Erythroblast (primary cell): Measurements from ENCODE around the gene EP400.
A peak's percentile ranks its signal among the peaks of the same experiment; 100 is the strongest.
"Not testable (repeated sequence)": the region's sequence is repeated elsewhere in the genome, so short reads cannot be mapped to it uniquely, and the experiment has no call there.

ENCODE experiments used
- DNase-seq, 2 experiments: peaks; one replicate each; lab custom pipeline; 2025; lab: John Stamatoyannopoulos, UW
- GATA1 ChIP-seq: IDR thresholded peaks from 2 replicates; pipeline ENCODE4 v1.6.1; 2011; ENCODE audit warnings: low read depth, mild to moderate bottlenecking, control low read depth, low read length, moderate library complexity
- POLR2A ChIP-seq: IDR thresholded peaks from 2 replicates; pipeline ENCODE4 v1.6.1; 2011; ENCODE audit warnings: mild to moderate bottlenecking, low read length

EP400 gene

GRCh38 chr12:132046561-132046960 lies 96.8 kb downstream of the EP400 start:
- no peak for TF ChIP-seq GATA1
- TF ChIP-seq POLR2A, result no peak
- no peak for DNase-seq

DNA sequence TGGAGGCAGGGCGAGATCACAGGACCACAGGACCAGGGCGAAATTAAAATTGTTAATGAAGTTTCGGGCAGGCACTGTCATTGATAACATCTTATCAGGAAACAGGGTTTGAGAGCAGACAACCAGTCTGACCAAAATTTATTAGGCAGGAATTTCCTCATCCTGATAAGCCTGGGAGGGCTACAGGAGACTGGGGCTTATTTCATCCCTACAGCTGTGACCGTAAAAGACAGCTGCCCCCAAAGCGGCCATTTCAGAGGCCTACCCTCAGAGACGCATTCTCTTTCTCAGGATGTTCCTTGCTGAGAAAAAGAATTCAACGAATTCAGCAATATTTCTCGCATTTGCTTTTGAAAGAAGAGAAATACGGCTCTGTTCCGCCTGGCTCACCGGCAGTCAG lies 97.9 kb downstream of the EP400 start:
- not testable (repeated sequence) for DNase-seq

DNA sequence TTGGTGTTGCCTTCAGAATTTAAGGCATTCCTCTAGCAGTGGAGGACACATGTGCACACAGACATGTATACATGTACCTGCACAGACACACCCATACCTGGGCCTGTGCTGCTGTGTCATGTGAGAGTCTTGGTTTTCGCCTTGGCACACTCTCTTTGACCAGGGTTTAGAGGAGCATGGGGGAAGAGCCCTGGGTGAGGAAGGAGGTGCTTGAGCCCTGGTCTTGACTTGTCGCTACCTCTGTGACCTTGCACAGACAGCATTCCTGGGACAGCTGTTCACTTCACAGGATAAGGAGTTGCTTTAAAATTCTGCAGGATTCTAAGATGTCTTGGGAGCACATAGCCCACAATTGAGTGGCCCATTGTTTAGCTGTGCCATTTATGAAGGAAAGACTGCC lies 99.7 kb downstream of the EP400 start:
- TF ChIP-seq GATA1, result no peak
- DNase-seq, result no peak

DNA sequence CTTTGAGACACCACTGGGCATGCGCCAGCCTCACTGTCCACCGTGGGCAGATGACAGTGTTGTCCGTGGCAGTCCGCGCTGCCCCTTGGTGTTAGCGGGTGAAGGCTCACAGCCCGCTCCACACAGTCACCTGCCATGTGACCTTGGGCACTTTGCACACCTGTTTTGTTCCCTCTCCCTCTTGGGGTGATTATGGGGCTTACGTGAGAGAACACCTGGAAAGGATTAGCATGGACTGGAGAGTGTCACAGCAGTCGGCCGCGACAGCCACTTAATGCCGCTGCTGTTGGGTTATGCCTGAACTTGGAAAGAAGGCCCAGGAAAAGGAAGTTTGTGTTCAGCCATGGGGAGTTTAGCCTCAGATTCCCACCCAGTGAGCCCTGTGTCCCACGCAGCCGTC lies 100.1 kb downstream of the EP400 start:
- no peak for DNase-seq
- TF ChIP-seq GATA1 (no peak), POLR2A (no peak)

GRCh38 chr12:132051718-132052117 lies 102.0 kb downstream of the EP400 start:
- DNase-seq, result peak; percentile 39 to 45

GRCh38 chr12:132052196-132052932 lies 102.6 kb downstream of the EP400 start:
- no peak for TF ChIP-seq POLR2A
- TF ChIP-seq GATA1, result no peak
- no peak for DNase-seq

DNA sequence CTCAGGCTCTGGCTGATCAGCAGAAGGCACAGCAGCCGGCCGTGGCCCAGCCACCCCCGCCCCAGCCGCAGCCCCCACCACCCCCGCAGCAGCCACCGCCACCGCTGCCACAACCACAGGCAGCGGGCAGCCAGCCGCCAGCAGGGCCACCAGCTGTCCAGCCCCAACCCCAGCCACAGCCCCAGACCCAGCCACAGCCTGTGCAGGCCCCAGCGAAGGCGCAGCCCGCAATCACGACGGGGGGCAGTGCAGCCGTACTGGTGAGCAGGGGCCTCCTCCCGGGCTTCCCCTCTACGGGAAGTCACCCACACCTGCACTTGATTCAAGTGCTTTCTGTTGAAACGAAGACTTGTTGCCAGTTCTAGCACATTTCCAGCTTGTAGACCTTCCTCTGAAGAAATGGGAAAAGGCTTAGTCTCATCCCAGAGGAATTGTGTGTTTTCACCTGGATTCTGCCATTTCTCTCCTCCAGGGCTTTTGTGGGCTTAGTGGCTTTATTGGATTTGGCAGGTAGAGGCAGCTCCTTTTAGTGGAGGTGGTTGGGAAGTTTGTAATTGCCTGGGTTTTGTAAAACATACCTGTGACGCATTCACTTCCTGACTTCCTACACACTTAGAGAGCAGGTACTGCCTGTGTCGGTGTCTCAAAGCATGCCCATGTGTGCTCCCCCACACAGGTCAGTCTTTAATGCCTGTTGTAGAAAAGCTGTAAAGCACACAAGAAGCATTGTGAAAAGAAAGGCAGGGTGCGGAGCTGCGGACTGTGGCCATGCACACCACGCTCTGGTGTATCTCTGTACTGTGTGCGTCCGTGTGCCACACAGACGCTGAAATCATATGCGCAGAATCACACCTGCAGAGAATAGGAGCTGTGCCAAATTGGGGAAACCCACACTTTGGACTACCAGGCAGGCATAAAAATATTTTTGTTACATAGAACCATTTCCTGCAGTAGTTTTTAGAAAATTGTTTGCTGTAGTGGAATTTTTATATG lies 103.9 kb downstream of the EP400 start:
- TF ChIP-seq GATA1 (no peak), POLR2A (no peak)
- no peak for DNase-seq

- TF ChIP-seq POLR2A, result no peak
- no peak for TF ChIP-seq GATA1
- no peak for DNase-seq
Measured at GRCh38 chr12:132054983-132055382, 105.2 kb downstream of the EP400 start.

- DNase-seq, result no peak
- TF ChIP-seq POLR2A (no peak), GATA1 (no peak)
Measured at GRCh38 chr12:132055535-132056096, 105.9 kb downstream of the EP400 start.

GRCh38 chr12:132056320-132056719 lies 106.6 kb downstream of the EP400 start:
- DNase-seq, result no peak
- TF ChIP-seq GATA1 (no peak), POLR2A (no peak)

DNA sequence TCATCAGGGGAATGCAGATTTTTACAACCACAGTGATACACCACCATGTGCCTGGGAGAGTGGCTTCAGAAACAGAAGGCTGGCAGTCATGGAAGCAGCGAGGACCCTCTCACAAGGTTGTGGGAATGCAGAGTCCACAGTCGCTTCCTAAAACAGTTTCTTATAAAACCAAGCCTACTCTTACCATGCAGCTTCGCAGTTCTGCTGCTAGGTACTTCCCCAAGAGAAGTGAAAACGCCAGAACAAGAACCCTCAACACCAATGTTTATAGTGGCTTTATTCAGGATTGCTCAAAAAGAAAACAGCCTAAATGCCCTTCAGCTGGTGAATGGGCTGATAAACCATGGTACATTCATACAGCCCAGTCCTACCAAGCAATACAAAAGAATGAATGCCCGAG lies 107.2 kb downstream of the EP400 start:
- DNase-seq, result no peak
- TF ChIP-seq GATA1, result no peak
- no peak for TF ChIP-seq POLR2A

GRCh38 chr12:132057691-132058090 lies 107.9 kb downstream of the EP400 start:
- DNase-seq, result no peak
- no peak for TF ChIP-seq POLR2A
- no peak for TF ChIP-seq GATA1

- TF ChIP-seq POLR2A (no peak), GATA1 (no peak)
- DNase-seq, result no peak
Measured at GRCh38 chr12:132061197-132061596, 111.5 kb downstream of the EP400 start.
